ENCODE results near the gene MDFIC2.

The MDFIC2 gene

GRCh38 chr3:70189884-70190473 is 122.5 kb downstream of the MDFIC2 start:
- DNase-seq = no peak
- in situ Hi-C loops (cut with MboI; ENCODE audit: low pct_unique_long_range_greater_than_20kb, low sequenced_read_pairs) = no loop called here

GRCh38 chr3:70186221-70186620 is 126.2 kb downstream of the MDFIC2 start:
- no peak for DNase-seq
- in situ Hi-C loops (cut with MboI; ENCODE audit: low pct_unique_long_range_greater_than_20kb, low sequenced_read_pairs) = no loop called here

- in situ Hi-C loops (cut with MboI; ENCODE audit: low pct_unique_long_range_greater_than_20kb, low sequenced_read_pairs) = no loop called here
- no peak for DNase-seq
Measured at GRCh38 chr3:70185661-70186060, 126.8 kb downstream of the MDFIC2 start.

GRCh38 chr3:70183781-70184504 is 128.5 kb downstream of the MDFIC2 start:
- in situ Hi-C loops (cut with MboI; ENCODE audit: low pct_unique_long_range_greater_than_20kb, low sequenced_read_pairs) = no loop called here

GRCh38 chr3:70182166-70182565 is 130.3 kb downstream of the MDFIC2 start:
- no peak for DNase-seq
- in situ Hi-C loops (cut with MboI; ENCODE audit: low pct_unique_long_range_greater_than_20kb, low sequenced_read_pairs) = no loop called here

More at GRCh38 chr3:70183781-70184504, 128.5 kb downstream of the MDFIC2 start:
- no peak for DNase-seq

- DNase-seq = no peak
- in situ Hi-C loops (cut with MboI; ENCODE audit: low pct_unique_long_range_greater_than_20kb, low sequenced_read_pairs) = no loop called here
Measured at GRCh38 chr3:70180664-70181063, 131.8 kb downstream of the MDFIC2 start.

GRCh38 chr3:70179111-70179510 is 133.3 kb downstream of the MDFIC2 start:
- in situ Hi-C loops (cut with MboI; ENCODE audit: low pct_unique_long_range_greater_than_20kb, low sequenced_read_pairs) = no loop called here
- no peak for DNase-seq

- in situ Hi-C loops (cut with MboI; ENCODE audit: low pct_unique_long_range_greater_than_20kb, low sequenced_read_pairs) = no loop called here
- DNase-seq = no peak
Measured at GRCh38 chr3:70177881-70178645, 134.4 kb downstream of the MDFIC2 start.

GRCh38 chr3:70176224-70176623 is 136.2 kb downstream of the MDFIC2 start:
- in situ Hi-C loops (cut with MboI; ENCODE audit: low pct_unique_long_range_greater_than_20kb, low sequenced_read_pairs) = no loop called here
- DNase-seq = no peak

- no peak for DNase-seq
- in situ Hi-C loops (cut with MboI; ENCODE audit: low pct_unique_long_range_greater_than_20kb, low sequenced_read_pairs) = no loop called here
Measured at GRCh38 chr3:70156808-70157207, 155.6 kb downstream of the MDFIC2 start.

- DNase-seq = no peak
- in situ Hi-C loops (cut with MboI; ENCODE audit: low pct_unique_long_range_greater_than_20kb, low sequenced_read_pairs) = no loop called here
Measured at GRCh38 chr3:70150599-70150998, 161.8 kb downstream of the MDFIC2 start.

GRCh38 chr3:70149714-70150400 is 162.6 kb downstream of the MDFIC2 start:
- DNase-seq = no peak
- in situ Hi-C loops (cut with MboI; ENCODE audit: low pct_unique_long_range_greater_than_20kb, low sequenced_read_pairs) = no loop called here

Data from KBM-7 (cell line).